ENCODE results near the gene COL4A3.

- TF ChIP-seq EP300 (IDR thresholded peaks at IDR 0.05; ENCODE audit: borderline replicate concordance): no peak
- no peak for TF ChIP-seq TEAD4 (IDR thresholded peaks at IDR 0.05)
- no peak for TF ChIP-seq RAD21 (IDR thresholded peaks at IDR 0.05; ENCODE audit: low read depth)
- TF ChIP-seq FOXM1 (IDR thresholded peaks at IDR 0.05; ENCODE audit: borderline replicate concordance, low read depth): no peak
- TF ChIP-seq TCF12 (IDR thresholded peaks at IDR 0.05; ENCODE audit: low read depth): no peak
- no peak for TF ChIP-seq REST (IDR thresholded peaks at IDR 0.05; ENCODE audit: low read depth)
- no peak for TF ChIP-seq TAF1 (IDR thresholded peaks at IDR 0.05; ENCODE audit: low read depth)
Observed at GRCh38 chr2:227228061-227228667, 63.7 kb downstream of the COL4A3 start.
